Glutamatergic neuron (in vitro differentiated cells): Measurements from ENCODE around the gene ATG101. TPM values are rescaled to one million over a fixed set of nuclear protein-coding genes. Genes with fewer than 3 reads are reported as not detected.

Experiments used
- DNase-seq: peaks from one replicate; pipeline ENCODE4 v3.0.0; 2022
- H3K27ac Mint-ChIP-seq: one replicate; pipeline ENCODE4 v1.8.0; 2020; ENCODE audit warnings: mild to moderate bottlenecking, mixed read lengths, inconsistent platforms; ENCODE audit not compliant: unreplicated experiment
- H3K27me3 Mint-ChIP-seq: one replicate; pipeline ENCODE4 v1.8.0; 2020; ENCODE audit warnings: mild to moderate bottlenecking, moderate library complexity, mixed read lengths, inconsistent platforms; ENCODE audit not compliant: unreplicated experiment
- H3K36me3 Mint-ChIP-seq: one replicate; pipeline ENCODE4 v1.8.0; 2020; ENCODE audit warnings: mild to moderate bottlenecking, mixed read lengths, inconsistent platforms; ENCODE audit not compliant: unreplicated experiment
- H3K4me1 Mint-ChIP-seq: one replicate; pipeline ENCODE4 v1.8.0; 2020; ENCODE audit warnings: mild to moderate bottlenecking, low read depth, mixed read lengths, inconsistent platforms; ENCODE audit not compliant: unreplicated experiment
- H3K4me3 Mint-ChIP-seq: one replicate; pipeline ENCODE4 v1.8.0; 2020; ENCODE audit warnings: mild to moderate bottlenecking, mixed read lengths, inconsistent platforms; ENCODE audit not compliant: unreplicated experiment
- H3K9me3 Mint-ChIP-seq: one replicate; pipeline ENCODE4 v1.8.0; 2020; ENCODE audit warnings: mild to moderate bottlenecking, moderate library complexity, mixed read lengths, inconsistent platforms; ENCODE audit not compliant: unreplicated experiment
- total RNA-seq: library from RNA; stranded (reverse); fragmentation: NEBNext Ultra II Directional; extraction: Animal tissue kit (Norgen Biotek cat#: 25700); gene quantifications from one replicate; pipeline ENCODE4 v1.2.1, GENCODE V29; 2021; ENCODE audit not compliant: unreplicated experiment
- TF ChIP-seq, protein P1 (sequence below): fragments of 200-600 bp; sonication (generic); IDR thresholded peaks from one replicate; pipeline ENCODE4 v1.5.0; 2021; ENCODE audit not compliant: partially characterized antibody, unreplicated experiment

ATG101 gene
- total RNA-seq, 1 donor from 2014 or later = 26.2 TPM

DNA sequence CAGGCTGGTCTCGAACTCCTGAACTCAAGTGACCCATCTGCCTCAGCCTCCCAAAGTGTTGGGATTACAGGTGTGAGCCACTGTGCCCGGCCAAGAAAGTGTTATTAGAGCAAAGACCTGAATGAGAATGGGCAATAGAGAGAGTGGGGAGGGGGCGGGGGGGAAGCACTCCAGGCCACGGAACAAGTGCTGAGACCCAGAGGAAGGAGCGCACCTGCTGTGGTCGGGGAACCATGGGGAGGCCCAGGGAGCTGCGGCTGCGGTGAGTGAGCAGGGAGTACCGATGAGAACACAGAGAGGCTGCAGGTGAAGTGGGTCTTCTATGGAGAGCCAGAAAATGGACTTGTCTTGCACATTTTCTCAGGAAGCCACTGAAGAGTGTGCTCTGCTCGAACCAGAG is 20.5 kb downstream of the ATG101 start:
- Mint-ChIP-seq H3K27me3 (peaks cover 7% of the 10 kb centered on the region), H3K4me3 (no peak overlapping the region), H3K27ac (no peak overlapping the region), H3K9me3 (peaks cover 1% of the 10 kb centered on the region), H3K36me3 (peaks cover 4% of the 10 kb centered on the region), H3K4me1 (peaks cover 14% of the 10 kb centered on the region)
- TF ChIP-seq, protein P1, sequence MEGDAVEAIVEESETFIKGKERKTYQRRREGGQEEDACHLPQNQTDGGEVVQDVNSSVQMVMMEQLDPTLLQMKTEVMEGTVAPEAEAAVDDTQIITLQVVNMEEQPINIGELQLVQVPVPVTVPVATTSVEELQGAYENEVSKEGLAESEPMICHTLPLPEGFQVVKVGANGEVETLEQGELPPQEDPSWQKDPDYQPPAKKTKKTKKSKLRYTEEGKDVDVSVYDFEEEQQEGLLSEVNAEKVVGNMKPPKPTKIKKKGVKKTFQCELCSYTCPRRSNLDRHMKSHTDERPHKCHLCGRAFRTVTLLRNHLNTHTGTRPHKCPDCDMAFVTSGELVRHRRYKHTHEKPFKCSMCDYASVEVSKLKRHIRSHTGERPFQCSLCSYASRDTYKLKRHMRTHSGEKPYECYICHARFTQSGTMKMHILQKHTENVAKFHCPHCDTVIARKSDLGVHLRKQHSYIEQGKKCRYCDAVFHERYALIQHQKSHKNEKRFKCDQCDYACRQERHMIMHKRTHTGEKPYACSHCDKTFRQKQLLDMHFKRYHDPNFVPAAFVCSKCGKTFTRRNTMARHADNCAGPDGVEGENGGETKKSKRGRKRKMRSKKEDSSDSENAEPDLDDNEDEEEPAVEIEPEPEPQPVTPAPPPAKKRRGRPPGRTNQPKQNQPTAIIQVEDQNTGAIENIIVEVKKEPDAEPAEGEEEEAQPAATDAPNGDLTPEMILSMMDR = no peak
- no peak for DNase-seq

DNA sequence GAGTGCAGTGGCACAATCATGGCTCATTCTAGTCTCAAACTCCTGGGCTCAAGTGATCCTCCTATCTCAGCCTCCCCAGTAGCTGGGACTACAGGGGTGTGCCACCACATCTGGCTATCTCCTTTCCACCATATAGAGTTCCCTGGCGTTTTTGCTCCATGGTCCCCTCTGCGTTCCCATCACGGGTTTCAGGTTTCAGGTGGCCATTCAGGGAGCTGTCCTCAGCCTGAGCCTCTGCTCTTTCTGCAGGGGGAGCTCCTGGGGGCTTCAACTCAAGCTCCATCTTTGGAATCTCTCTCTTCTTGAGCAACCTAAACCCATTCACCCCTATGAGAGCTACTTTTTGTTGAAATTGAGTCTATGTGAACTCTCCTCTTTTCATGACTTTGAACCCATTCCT is 21.3 kb downstream of the ATG101 start:
- DNase-seq = no peak
- Mint-ChIP-seq H3K27ac (no peak overlapping the region), H3K9me3 (no peaks in the 10 kb centered on the region), H3K27me3 (peaks cover 7% of the 10 kb centered on the region), H3K36me3 (peaks cover 4% of the 10 kb centered on the region), H3K4me1 (peaks cover 14% of the 10 kb centered on the region), H3K4me3 (no peak overlapping the region)
- TF ChIP-seq, protein P1 = no peak

DNA sequence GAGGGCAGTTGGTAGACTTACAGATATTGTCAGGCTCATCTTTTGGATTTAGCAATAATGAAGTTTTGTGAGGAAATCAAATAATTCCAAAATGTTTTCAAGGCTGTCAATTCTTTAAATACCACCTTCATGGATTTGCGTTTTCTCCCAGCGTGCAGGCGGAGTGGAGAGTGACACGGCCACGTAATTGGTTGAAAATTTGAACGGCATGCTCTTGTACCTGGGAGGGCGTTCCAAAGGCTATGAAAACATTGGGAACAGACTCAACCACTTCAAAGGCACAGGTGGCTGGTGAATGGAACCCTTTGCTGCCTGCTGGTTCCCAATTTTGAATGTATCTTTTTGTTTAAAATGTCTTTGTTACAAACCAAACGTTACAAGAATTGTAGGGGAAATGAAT is 22.1 kb downstream of the ATG101 start:
- no peak for DNase-seq
- Mint-ChIP-seq H3K9me3 (no peaks in the 10 kb centered on the region), H3K4me1 (peaks cover 14% of the 10 kb centered on the region), H3K27ac (no peak overlapping the region), H3K27me3 (peaks cover 7% of the 10 kb centered on the region), H3K4me3 (no peak overlapping the region), H3K36me3 (peaks cover 4% of the 10 kb centered on the region)
- TF ChIP-seq, protein P1 = no peak

DNA sequence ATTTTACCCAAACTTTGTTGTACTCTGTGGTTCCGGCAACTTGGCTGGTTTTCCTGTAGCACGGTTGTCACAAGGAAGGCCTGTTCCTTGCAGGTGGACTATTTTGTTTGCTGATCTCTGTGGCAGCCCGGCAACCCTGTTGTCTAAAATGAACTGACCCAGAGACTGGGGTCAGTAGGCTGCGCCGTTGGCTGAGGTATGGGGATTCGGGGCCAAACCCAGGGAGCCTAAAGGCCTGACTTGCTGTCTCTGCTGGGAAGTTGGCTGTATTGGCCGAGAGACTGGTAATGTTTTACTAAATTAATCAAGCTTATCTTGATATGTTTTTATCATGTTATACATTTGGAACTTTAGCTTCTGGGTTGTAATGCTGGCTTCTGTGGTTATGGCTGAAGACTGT is 23.6 kb downstream of the ATG101 start:
- peaks cover 6% of the 10 kb centered on the region for H3K27me3 Mint-ChIP-seq
- TF ChIP-seq, protein P1 = no peak
- no peak overlapping the region for H3K27ac Mint-ChIP-seq
- H3K4me3 Mint-ChIP-seq = no peak overlapping the region
- peaks cover 4% of the 10 kb centered on the region for H3K36me3 Mint-ChIP-seq
- no peaks in the 10 kb centered on the region for H3K9me3 Mint-ChIP-seq
- H3K4me1 Mint-ChIP-seq = peaks cover 6% of the 10 kb centered on the region
- DNase-seq = no peak

DNA sequence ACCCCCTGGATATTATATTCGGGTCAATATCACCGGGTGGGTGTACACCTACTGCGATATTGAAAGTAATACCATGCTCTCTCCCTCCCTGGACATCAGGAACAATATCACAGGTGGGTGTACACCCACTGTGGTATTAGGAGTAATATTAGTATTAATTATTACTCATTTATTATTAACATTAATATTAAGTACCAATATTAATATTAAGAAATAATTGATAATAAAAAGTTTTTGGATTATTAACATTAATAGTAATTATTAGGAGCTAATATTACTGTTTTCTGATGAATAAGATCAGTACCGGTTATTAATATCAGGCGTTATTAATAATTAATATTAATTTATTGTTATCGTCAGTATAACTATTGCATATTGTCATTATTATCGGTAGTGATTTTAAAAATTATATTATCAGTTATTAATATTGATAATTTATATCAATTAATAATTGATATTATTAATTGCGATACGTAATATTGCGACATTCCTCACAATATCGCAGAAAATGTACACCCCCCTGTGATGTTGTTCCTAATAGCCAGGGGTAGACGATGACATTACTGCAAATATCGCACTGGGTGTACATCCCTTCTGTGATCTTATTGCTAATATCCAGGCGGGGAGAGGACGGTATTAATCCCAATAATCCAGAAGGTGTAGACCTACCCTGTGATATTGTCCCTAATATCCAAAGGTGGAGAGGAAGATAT is 26.7 kb downstream of the ATG101 start:
- no peak for DNase-seq
- Mint-ChIP-seq H3K27me3 (peaks cover 8% of the 10 kb centered on the region), H3K9me3 (no peaks in the 10 kb centered on the region), H3K27ac (no peak overlapping the region), H3K36me3 (peaks cover 4% of the 10 kb centered on the region), H3K4me1 (no peaks in the 10 kb centered on the region), H3K4me3 (no peak overlapping the region)
- TF ChIP-seq, protein P1 = no peak
